AG09319 (cell line): Measurements from ENCODE around the gene FUZ.

Experiments
- DNase-seq: peaks from one replicate; pipeline ENCODE4 v3.0.0-alpha.2; 2010; ENCODE audit warnings: low read depth; ENCODE audit errors: extremely low read depth
- CTCF ChIP-seq: IDR thresholded peaks from 2 replicates; pipeline ENCODE4 v1.5.1; 2011; ENCODE audit warnings: low read depth, mild to moderate bottlenecking, inconsistent platforms, low read length, moderate library complexity

Gene FUZ

GRCh38 chr19:49758292-49758691 is 54.8 kb downstream of the FUZ start:
- DNase-seq: no peak
- TF ChIP-seq CTCF: no peak
